Prostate gland (tissue), 2 donors: ENCODE results near the gene ZNF785. TPM values are rescaled to one million over a fixed set of nuclear protein-coding genes. Genes with fewer than 3 reads are reported as not detected.

ENCODE experiments used
- DNase-seq: peaks from one replicate; pipeline ENCODE4 v3.0.0-alpha.2; 2019; ENCODE audit warnings: low spot score
- H3K27ac ChIP-seq, 2 donors: fragments of 200-600 bp; sonication (generic); 2 replicates each; pipeline ENCODE4 v1.5.1; 2017 to 2019
- H3K27me3 ChIP-seq: fragments of 200-600 bp; sonication (generic); replicated peaks from 2 replicates; pipeline ENCODE4 v1.5.1; 2019; ENCODE audit not compliant: insufficient read depth
- H3K36me3 ChIP-seq, 2 donors: fragments of 200-600 bp; sonication (generic); 1 replicate in 1 of 2; 2 replicates in 1 of 2; pipeline versions ENCODE4 v1.5.1 to v1.8.1; 2017 to 2019
- H3K4me1 ChIP-seq: fragments of 200-600 bp; sonication (generic); replicated peaks from 2 replicates; pipeline ENCODE4 v1.5.1; 2019
- H3K4me3 ChIP-seq, 2 donors: fragments of 200-600 bp; sonication (generic); 2 replicates each; pipeline ENCODE4 v1.5.1; 2017 to 2019
- H3K9me3 ChIP-seq: fragments of 200-600 bp; sonication (generic); 2 replicates; pipeline ENCODE4 v1.5.1; 2017
- CTCF ChIP-seq, 4 experiments: fragments of 200-600 bp in 2 of 4; fragments of 450-650 bp in 2 of 4; sonication (generic) in 2 of 4; IDR thresholded peaks; 1 replicate in 3 of 4; 2 replicates in 1 of 4; pipeline ENCODE4 v1.5.1; 2016 to 2019; ENCODE audit warnings: antibody characterized with exemption in 4 of 4, mild to moderate bottlenecking in 2 of 4, moderate library complexity in 2 of 4
- POLR2A ChIP-seq: fragments of 450-650 bp; IDR thresholded peaks from one replicate; pipeline ENCODE4 v1.6.1; 2016; ENCODE audit warnings: antibody characterized with exemption, mild to moderate bottlenecking
- POLR2AphosphoS5 ChIP-seq: sonication (generic); formaldehyde crosslinking; IDR thresholded peaks from one replicate; pipeline ENCODE4 v1.6.1; 2017; ENCODE audit warnings: antibody characterized with exemption
- WGBS: methylation state at CpG from one replicate; pipeline ENCODE4 v1.1.5; 2018; 5-methylcytosine and 5-hydroxymethylcytosine counted together
- intact Hi-C: fragments of 100-400 bp; cut with DNase I; formaldehyde crosslinking; loops from one replicate; pipeline ENCODE4 v1.14.2; 2022
- total RNA-seq, 2 donors: library from RNA; depleted of rRNA; stranded (reverse); fragments of >200 nt; gene quantifications; one replicate each; pipeline ENCODE4 v1.1.0, GENCODE V29; 2016

Gene ZNF785
- total RNA-seq, 2 donors from 2014 or later, result 16.9 to 18.9 TPM

DNA sequence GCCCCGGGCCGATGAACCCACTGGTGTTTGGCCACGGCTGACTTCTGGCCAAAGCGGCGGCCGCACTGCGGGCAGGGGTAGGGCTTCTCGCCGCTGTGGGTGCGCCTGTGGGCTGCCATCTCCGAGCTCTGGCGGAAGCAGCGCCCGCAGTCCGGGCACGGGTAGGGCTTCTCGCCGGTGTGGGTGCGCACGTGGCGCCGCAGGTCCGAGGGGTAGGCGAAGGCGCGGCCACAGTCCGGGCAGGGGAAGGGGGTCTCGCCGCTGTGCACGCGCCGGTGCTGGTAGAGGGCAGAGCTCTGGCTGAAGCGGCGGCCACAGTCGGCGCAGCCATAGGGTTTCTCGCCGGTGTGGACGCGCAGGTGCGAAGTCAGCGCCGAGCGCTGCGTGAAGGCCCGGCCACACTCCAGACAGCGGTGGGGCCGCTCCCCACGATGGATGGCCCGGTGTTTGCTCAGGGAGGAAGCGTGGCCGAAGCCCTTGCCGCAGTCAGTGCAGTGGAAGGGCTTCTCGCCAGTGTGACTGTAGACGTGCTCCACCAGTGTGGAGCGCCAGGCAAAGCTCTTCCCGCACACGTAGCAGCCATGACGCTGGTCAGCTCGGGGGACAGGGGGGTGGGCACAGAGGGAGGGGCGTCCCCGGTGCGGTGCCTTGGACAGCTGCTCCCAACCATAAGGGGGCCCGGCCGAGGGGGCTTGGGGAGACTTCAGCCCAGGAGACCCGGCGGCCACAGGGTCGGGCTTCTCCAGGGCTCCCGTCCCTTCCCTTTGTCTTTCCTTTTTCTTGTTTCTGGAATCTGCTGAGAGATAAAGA, 30.0 kb downstream of the ZNF785 start:
- no peak for TF ChIP-seq POLR2A
- TF ChIP-seq CTCF (IDR thresholded peaks at IDR 0.05), result no peak
- no peak for TF ChIP-seq POLR2AphosphoS5
- H3K36me3 ChIP-seq, result peaks cover 0 to 9% of the 10 kb centered on the region in 2 donors
- H3K27me3 ChIP-seq, result no peaks in the 10 kb centered on the region
- WGBS, result 95% methylated on average over 64 of the region's 69 CpGs
- intact Hi-C loops, result no loop called here
- H3K4me3 ChIP-seq, result no peak overlapping the region
- no peak for DNase-seq
- H3K4me1 ChIP-seq, result no peaks in the 10 kb centered on the region
- H3K27ac ChIP-seq, result no peak overlapping the region
- no peaks in the 10 kb centered on the region for H3K9me3 ChIP-seq

DNA sequence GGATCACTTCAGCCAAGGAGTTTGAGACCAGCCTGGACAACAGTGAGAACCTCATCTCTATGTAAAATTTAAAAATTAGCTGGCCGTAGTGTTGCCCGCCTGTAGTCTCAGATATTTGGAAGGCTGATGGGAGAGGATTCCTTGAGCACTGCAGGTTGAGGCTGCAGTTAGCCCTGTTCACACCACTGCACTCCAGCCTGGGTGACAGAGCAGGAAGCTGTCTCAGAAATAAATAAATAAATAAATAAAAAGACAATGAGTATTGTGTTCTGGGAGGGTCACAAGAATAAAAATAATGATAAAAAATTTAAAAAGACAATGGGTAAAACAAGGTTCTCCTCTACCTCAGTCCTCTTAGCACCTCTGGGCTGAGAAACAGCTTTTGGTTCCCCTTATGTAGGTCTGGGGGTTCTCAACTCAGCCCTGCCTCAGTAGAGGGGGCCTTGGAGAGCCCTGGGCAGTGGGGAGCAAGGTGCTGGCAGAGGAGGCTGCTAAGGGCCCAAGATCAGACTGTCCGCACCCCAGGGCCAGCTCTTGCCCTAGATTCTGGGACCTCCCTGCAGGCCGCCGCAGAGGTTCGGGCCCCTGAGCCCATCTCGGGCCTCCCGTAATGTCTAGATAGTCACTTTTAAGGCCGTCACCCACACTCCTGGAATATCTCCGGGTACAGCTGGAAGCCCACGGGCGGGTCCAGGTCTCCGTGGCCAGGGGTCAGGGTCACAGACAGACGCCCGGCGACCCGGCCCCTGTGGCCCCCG, 30.8 kb downstream of the ZNF785 start:
- Histone ChIP-seq H3K4me3 (no peak overlapping the region), H3K36me3 (peaks cover 0 to 9% of the 10 kb centered on the region in 2 donors), H3K4me1 (no peaks in the 10 kb centered on the region), H3K27me3 (no peaks in the 10 kb centered on the region), H3K27ac (no peak overlapping the region), H3K9me3 (no peaks in the 10 kb centered on the region)
- 96% methylated on average over 15 of the region's 18 CpGs for WGBS
- intact Hi-C loops, result no loop called here
- TF ChIP-seq POLR2AphosphoS5 (no peak), POLR2A (no peak), CTCF (IDR thresholded peaks at IDR 0.05) (no peak)
- no peak for DNase-seq

DNA sequence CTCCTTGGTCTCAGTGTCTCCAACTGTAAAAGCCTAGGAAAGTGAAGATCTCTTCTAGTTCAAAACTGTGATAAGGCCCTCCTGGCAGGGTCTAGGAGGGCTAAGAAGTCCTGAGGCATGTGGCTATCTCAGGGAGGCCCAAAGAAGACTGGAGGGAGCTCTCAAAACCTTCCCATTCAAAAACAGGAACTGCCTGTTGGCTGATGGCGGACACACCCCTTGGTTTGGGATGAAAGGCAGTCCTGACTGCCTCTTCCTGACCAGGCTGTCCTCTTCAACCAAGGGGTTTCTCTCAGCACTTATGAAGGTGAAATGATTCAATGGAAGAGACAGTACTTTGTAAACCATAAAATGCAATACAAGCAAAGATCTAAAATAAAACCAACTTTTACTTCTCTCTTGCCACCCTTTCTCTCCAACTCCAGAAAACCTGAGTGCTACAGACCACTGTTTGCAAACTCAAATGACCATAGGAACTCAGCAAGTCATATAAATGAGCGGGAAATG, 32.1 kb downstream of the ZNF785 start:
- intact Hi-C loops, result no loop called here
- H3K27ac ChIP-seq, result no peak overlapping the region
- 88% methylated on average over 2 of the region's 2 CpGs for WGBS

GRCh38 chr16:30552956-30553355, 32.5 kb downstream of the ZNF785 start:
- H3K4me3 ChIP-seq, result no peak overlapping the region
- no peak for TF ChIP-seq CTCF (IDR thresholded peaks at IDR 0.05)
- no peak for TF ChIP-seq POLR2AphosphoS5
- no peak for TF ChIP-seq POLR2A
- no peaks in the 10 kb centered on the region for H3K27me3 ChIP-seq
- no peak overlapping the region for H3K27ac ChIP-seq
- peaks cover 0 to 9% of the 10 kb centered on the region in 2 donors for H3K36me3 ChIP-seq
- H3K4me1 ChIP-seq, result no peaks in the 10 kb centered on the region
- intact Hi-C loops, result no loop called here
- WGBS, result 87% methylated on average over 4 of the region's 4 CpGs
- DNase-seq, result no peak
- no peaks in the 10 kb centered on the region for H3K9me3 ChIP-seq

More for the DNA sequence above, 32.1 kb downstream of the ZNF785 start:
- peaks cover 0 to 9% of the 10 kb centered on the region in 2 donors for H3K36me3 ChIP-seq
- no peak for DNase-seq
- H3K27me3 ChIP-seq, result no peaks in the 10 kb centered on the region
- no peaks in the 10 kb centered on the region for H3K4me1 ChIP-seq
- H3K4me3 ChIP-seq, result no peak overlapping the region
- TF ChIP-seq POLR2AphosphoS5 (no peak), POLR2A (no peak), CTCF (IDR thresholded peaks at IDR 0.05) (no peak)
- no peaks in the 10 kb centered on the region for H3K9me3 ChIP-seq
